Endodermal cell (in vitro differentiated cells): ENCODE results near the gene MZF1. TPM values are rescaled to one million over a fixed set of nuclear protein-coding genes. Genes with fewer than 3 reads are reported as not detected.
"Not testable (repeated sequence)": the region's sequence is repeated elsewhere in the genome, so short reads cannot be mapped to it uniquely, and the experiment has no call there.

ENCODE experiments used
- DNase-seq: peaks from one replicate; pipeline ENCODE4 v3.0.0-alpha.2; 2017
- H3K27ac ChIP-seq: 2 replicates; pipeline ENCODE4 v1.5.1; 2013; ENCODE audit warnings: mild to moderate bottlenecking, low read depth, low read length, moderate library complexity
- H3K27me3 ChIP-seq: 2 replicates; pipeline ENCODE4 v1.6.1; 2013; ENCODE audit warnings: mild to moderate bottlenecking, low read length, moderate library complexity; ENCODE audit not compliant: insufficient read depth, control insufficient read depth, poor library complexity, severe bottlenecking
- H3K36me3 ChIP-seq: 2 replicates; pipeline ENCODE4 v1.7.0; 2013; ENCODE audit warnings: mild to moderate bottlenecking, low read length, moderate library complexity; ENCODE audit not compliant: control insufficient read depth, insufficient read depth
- H3K4me1 ChIP-seq: one replicate; pipeline ENCODE4 v1.7.0; 2013; ENCODE audit warnings: low read length; ENCODE audit not compliant: control insufficient read depth, insufficient read depth
- H3K4me3 ChIP-seq: 2 replicates; pipeline ENCODE4 v1.5.1; 2013; ENCODE audit warnings: mild to moderate bottlenecking, low read length, moderate library complexity
- H3K9ac ChIP-seq: 2 replicates; pipeline ENCODE4 v1.6.1; 2013; ENCODE audit warnings: mild to moderate bottlenecking, low read length, moderate library complexity; ENCODE audit not compliant: poor library complexity, severe bottlenecking; ENCODE audit errors: extremely low read depth
- H3K9me3 ChIP-seq: 2 replicates; pipeline ENCODE4 v1.6.1; 2013; ENCODE audit warnings: mild to moderate bottlenecking, low read length, moderate library complexity; ENCODE audit not compliant: control insufficient read depth
- H3K27ac Mint-ChIP-seq: 2 replicates; pipeline ENCODE4 v1.8.0; 2020; ENCODE audit warnings: mixed read lengths
- H3K27me3 Mint-ChIP-seq: 2 replicates; pipeline ENCODE4 v1.8.0; 2021; ENCODE audit warnings: mild to moderate bottlenecking, mixed read lengths; ENCODE audit not compliant: insufficient read depth
- H3K36me3 Mint-ChIP-seq: 2 replicates; pipeline ENCODE4 v1.8.0; 2020; ENCODE audit warnings: low read depth, mixed read lengths
- H3K4me1 Mint-ChIP-seq: 2 replicates; pipeline ENCODE4 v1.8.0; 2020; ENCODE audit warnings: mixed read lengths
- H3K4me3 Mint-ChIP-seq: 2 replicates; pipeline ENCODE4 v1.8.0; 2020; ENCODE audit warnings: mild to moderate bottlenecking, moderate library complexity, mixed read lengths
- H3K9me3 Mint-ChIP-seq: 2 replicates; pipeline ENCODE4 v1.8.0; 2020; ENCODE audit warnings: mild to moderate bottlenecking, mixed read lengths
- WGBS, 2 experiments: methylation state at CpG; one replicate each; pipeline versions ENCODE4 v1.1.5 to v1.1.7; 2013; ENCODE audit warnings: missing lambda C conversion rate in 2 of 2, mixed read lengths in 1 of 2; ENCODE audit not compliant: insufficient coverage in 1 of 2, insufficient read length in 1 of 2; 5-methylcytosine and 5-hydroxymethylcytosine counted together
- total RNA-seq, 2 donors: library from RNA; stranded (reverse); fragmentation: NEBNext Ultra II Directional in 1 of 2; extraction: Animal tissue kit (Norgen Biotek cat#: 25700) in 1 of 2; gene quantifications; 2 replicates in 1 of 2; 3 replicates in 1 of 2; pipeline ENCODE4 v1.2.1, GENCODE V29; 2021
- TF ChIP-seq, protein P1 (sequence below): fragments of 200-600 bp; sonication (generic); conservative IDR thresholded peaks from 2 replicates; pipeline ENCODE4 v1.5.0; 2021; ENCODE audit warnings: antibody characterized with exemption, mild to moderate bottlenecking

Gene MZF1
- total RNA-seq, 2 donors from 2014 or later: 24.3 to 33.1 TPM

DNA sequence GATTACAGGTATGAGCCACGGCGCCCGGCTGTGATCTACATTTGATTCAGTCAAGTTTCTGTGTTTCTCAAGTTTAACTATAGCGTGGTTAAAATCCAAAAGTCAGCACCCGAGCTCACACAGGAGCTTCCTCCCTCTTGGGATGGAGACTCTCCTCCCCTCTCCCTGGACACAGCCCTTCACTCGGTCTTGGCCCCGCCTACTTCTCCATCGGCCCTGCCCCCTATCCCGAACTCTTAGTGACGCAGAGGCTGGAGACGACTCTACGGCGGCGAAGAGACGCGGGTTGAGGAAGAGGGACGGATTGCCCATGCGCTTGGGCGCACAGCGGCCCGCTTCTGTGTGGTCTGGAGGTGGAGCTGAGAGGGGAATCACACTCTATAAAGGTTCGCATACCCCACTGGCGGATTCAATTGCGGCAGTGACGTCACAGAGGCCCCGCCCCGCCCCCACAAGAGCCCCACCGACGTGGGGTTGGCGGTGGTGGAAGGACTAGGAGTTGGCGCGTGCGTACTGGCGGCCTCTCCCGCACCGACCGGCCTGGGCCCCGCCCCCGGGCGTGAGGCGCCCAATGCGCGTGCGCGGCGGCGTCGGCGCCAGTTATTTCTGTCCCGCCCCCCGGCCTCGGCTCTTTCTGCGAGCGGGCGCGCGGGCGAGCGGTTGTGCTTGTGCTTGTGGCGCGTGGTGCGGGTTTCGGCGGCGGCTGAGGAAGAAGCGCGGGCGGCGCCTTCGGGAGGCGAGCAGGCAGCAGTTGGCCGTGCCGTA is 29.1 kb downstream of the MZF1 start, which contains the start of gene TRIM28:
Gene TRIM28 (plus strand): TSS at position 239 of the 765 bp plus-strand sequence. CDS start 694 bp downstream, outside the sequence.
- Mint-ChIP-seq H3K4me3 (peak within 1 kb of the TSS; percentile 98), H3K27ac (peak within 1 kb of the TSS; percentile 100), H3K9me3 (no peaks in the 10 kb centered on the region), H3K27me3 (peaks cover 35% of the 10 kb centered on the region), H3K4me1 (peaks cover 13% of the 10 kb centered on the region), H3K36me3 (peaks cover 37% of the 10 kb centered on the region)
- H3K27me3 ChIP-seq: peaks cover 33% of the 10 kb centered on the region
- H3K36me3 ChIP-seq: peaks cover 38% of the 10 kb centered on the region
- peak within 1 kb of the TSS; percentile 100 for H3K4me3 ChIP-seq
- H3K27ac ChIP-seq: peak within 1 kb of the TSS; percentile 98
- WGBS, 2 experiments: 0% methylated on average over 29 to 73 of the region's 73 CpGs
- peaks cover 4% of the 10 kb centered on the region for H3K4me1 ChIP-seq
- DNase-seq: peak; percentile 99
- TF ChIP-seq, protein P1, sequence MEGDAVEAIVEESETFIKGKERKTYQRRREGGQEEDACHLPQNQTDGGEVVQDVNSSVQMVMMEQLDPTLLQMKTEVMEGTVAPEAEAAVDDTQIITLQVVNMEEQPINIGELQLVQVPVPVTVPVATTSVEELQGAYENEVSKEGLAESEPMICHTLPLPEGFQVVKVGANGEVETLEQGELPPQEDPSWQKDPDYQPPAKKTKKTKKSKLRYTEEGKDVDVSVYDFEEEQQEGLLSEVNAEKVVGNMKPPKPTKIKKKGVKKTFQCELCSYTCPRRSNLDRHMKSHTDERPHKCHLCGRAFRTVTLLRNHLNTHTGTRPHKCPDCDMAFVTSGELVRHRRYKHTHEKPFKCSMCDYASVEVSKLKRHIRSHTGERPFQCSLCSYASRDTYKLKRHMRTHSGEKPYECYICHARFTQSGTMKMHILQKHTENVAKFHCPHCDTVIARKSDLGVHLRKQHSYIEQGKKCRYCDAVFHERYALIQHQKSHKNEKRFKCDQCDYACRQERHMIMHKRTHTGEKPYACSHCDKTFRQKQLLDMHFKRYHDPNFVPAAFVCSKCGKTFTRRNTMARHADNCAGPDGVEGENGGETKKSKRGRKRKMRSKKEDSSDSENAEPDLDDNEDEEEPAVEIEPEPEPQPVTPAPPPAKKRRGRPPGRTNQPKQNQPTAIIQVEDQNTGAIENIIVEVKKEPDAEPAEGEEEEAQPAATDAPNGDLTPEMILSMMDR: peak; percentile 34
- H3K9me3 ChIP-seq: no peaks in the 10 kb centered on the region
- peak within 1 kb of the TSS; percentile 87 for H3K9ac ChIP-seq

DNA sequence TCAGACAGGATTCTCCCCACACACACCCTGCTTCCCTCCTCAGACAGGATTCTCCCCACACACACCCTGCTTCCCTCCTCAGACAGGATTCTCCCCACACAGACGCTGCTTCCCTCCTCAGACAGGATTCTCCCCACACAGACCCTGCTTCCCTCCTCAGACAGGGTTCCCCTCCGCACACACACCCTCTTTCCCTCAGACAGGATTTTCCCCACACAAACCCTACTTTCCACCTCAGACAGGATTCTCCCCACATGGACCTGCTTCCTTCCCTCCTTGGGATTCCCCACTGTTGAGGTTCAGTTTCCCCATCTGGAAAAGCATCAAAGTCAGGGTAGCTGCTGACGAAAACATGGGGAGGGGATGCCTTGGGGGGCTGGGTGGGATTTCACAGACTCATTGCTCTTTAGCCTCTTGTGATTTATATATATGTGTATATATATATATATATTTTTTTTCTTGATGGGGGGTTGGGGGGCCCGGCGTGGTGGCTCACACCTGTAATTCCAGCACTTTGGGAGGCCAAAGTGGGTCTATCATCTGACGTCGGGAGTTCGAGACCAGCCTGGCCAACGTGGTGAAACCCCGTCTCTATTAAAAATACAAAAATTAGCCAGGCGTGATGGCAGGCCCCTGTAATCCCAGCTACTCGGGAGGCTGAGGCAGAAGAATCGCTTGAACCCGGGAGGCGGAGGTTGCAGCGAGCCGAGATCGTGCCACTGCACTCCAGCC is 30.3 kb downstream of the MZF1 start:
- peaks cover 16% of the 10 kb centered on the region for H3K4me1 Mint-ChIP-seq
- H3K9ac ChIP-seq, H3K27ac ChIP-seq, DNase-seq, H3K9me3 Mint-ChIP-seq, H3K4me3 ChIP-seq, H3K27ac Mint-ChIP-seq, H3K4me1 ChIP-seq, H3K9me3 ChIP-seq: not testable (repeated sequence)
- H3K27me3 Mint-ChIP-seq: peaks cover 38% of the 10 kb centered on the region
- H3K27me3 ChIP-seq: peaks cover 37% of the 10 kb centered on the region
- peaks cover 26% of the 10 kb centered on the region for H3K36me3 ChIP-seq
- peak overlapping the region; percentile 98 for H3K4me3 Mint-ChIP-seq
- 91 to 96% methylated on average over 10 to 18 of the region's 18 CpGs for WGBS, 2 experiments
- H3K36me3 Mint-ChIP-seq: peaks cover 27% of the 10 kb centered on the region

DNA sequence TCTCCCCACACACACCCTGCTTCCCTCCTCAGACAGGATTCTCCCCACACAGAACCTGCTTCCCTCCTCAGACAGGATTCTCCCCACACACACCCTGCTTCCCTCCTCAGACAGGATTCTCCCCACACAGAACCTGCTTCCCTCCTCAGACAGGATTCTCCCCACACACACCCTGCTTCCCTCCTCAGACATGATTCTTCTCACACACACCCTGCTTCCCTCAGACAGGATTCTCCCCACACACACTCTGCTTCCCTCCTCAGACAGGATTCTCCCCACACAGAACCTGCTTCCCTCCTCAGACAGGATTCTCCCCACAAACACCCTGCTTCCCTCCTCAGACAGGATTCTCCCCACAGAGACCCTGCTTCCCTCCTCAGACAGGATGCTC is 34.0 kb downstream of the MZF1 start:
- H3K27ac ChIP-seq, H3K36me3 ChIP-seq, H3K4me3 ChIP-seq, H3K27ac Mint-ChIP-seq, H3K4me1 ChIP-seq, DNase-seq, H3K36me3 Mint-ChIP-seq, H3K9ac ChIP-seq, H3K9me3 ChIP-seq, H3K9me3 Mint-ChIP-seq, H3K4me1 Mint-ChIP-seq: not testable (repeated sequence)
- peaks cover 37% of the 10 kb centered on the region for H3K27me3 ChIP-seq
- H3K4me3 Mint-ChIP-seq: peak overlapping the region; percentile 56
- peaks cover 39% of the 10 kb centered on the region for H3K27me3 Mint-ChIP-seq
